Uterus (tissue), 2 donors: ENCODE measurements around the gene CEBPB.

Experiments
- POLR2A ChIP-seq, 2 donors: fragments of 450-650 bp; IDR thresholded peaks; one replicate each; pipeline ENCODE4 v1.6.1; 2016; ENCODE audit warnings: antibody characterized with exemption in 2 of 2, mild to moderate bottlenecking in 1 of 2, moderate library complexity in 1 of 2
- TF ChIP-seq, protein P1 (sequence below), 4 experiments: fragments of 200-600 bp in 2 of 4; fragments of 450-650 bp in 2 of 4; sonication (generic) in 2 of 4; IDR thresholded peaks; one replicate each; pipeline ENCODE4 v1.5.1; 2016 to 2019; ENCODE audit warnings: antibody characterized with exemption in 4 of 4, mild to moderate bottlenecking in 2 of 4, moderate library complexity in 1 of 4

DNA sequence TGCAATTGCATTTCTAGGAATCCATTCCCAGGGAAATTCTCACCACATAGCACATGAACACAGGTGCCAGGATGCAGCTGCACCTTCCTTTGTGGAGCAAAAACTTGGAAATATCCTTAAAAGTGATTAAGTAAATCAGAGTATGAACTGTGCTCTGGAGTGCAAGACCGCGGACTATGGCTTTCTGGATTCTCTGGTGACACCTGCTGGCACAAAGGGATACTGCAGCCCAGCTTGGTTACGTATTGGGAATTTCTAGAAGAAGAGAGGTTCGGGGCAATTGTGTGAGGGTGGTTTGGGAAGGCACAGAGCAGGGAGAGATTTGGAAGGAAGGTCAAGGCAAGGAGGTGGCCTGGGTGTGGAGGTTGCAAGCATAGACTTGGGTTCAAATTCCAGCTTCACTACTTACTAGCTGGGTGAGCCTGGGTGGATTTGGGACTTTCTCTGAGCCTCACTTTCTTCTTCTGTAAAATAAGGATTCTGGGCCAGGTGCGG, 21.3 kb upstream of the CEBPB start:
- TF ChIP-seq, protein P1, sequence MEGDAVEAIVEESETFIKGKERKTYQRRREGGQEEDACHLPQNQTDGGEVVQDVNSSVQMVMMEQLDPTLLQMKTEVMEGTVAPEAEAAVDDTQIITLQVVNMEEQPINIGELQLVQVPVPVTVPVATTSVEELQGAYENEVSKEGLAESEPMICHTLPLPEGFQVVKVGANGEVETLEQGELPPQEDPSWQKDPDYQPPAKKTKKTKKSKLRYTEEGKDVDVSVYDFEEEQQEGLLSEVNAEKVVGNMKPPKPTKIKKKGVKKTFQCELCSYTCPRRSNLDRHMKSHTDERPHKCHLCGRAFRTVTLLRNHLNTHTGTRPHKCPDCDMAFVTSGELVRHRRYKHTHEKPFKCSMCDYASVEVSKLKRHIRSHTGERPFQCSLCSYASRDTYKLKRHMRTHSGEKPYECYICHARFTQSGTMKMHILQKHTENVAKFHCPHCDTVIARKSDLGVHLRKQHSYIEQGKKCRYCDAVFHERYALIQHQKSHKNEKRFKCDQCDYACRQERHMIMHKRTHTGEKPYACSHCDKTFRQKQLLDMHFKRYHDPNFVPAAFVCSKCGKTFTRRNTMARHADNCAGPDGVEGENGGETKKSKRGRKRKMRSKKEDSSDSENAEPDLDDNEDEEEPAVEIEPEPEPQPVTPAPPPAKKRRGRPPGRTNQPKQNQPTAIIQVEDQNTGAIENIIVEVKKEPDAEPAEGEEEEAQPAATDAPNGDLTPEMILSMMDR (IDR thresholded peaks at IDR 0.05): peak; percentile 90 to 95 (median 94)
- TF ChIP-seq POLR2A (IDR thresholded peaks at IDR 0.05): no peak
